ENCODE results near the gene SCMH1. TPM values are rescaled to one million over a fixed set of nuclear protein-coding genes. Genes with fewer than 3 reads are reported as not detected.

The SCMH1 gene
- polyA plus RNA-seq, 1 donor from 2014 or later, result 23.0 TPM

GRCh38 chr1:41171266-41171874 lies 70.7 kb downstream of the SCMH1 start:
- Histone ChIP-seq H3K4me2 (ENCODE audit: low read length) (no peak overlapping the region), H3K27ac (ENCODE audit: low read length) (no peak overlapping the region), H4K20me1 (ENCODE audit: insufficient read depth) (no peaks in the 10 kb centered on the region), H3K9me3 (ENCODE audit: low read length) (peaks cover 6% of the 10 kb centered on the region), H3K9ac (ENCODE audit: low read length) (no peak overlapping the region), H3K79me2 (replicated peaks; ENCODE audit: insufficient read depth, low read length) (no peaks in the 10 kb centered on the region), H2AFZ (ENCODE audit: low read depth, low read length) (no peak overlapping the region), H3K9me2 (ENCODE audit: insufficient read depth, low read length) (no peaks in the 10 kb centered on the region), H3K4me3 (ENCODE audit: low read length) (no peak overlapping the region), H3K36me3 (ENCODE audit: insufficient read depth, low read length) (peaks cover 6% of the 10 kb centered on the region), H3K27me3 (ENCODE audit: insufficient read depth, low read depth, low read length) (no peaks in the 10 kb centered on the region), H3F3A (ENCODE audit: insufficient read depth, low read length, poor library complexity, severe bottlenecking) (no peaks in the 10 kb centered on the region)
- no peak for TF ChIP-seq SMC3 (conservative IDR thresholded peaks at IDR 0.05; ENCODE audit: poor library complexity)
- TF ChIP-seq EP300 (conservative IDR thresholded peaks at IDR 0.05; ENCODE audit: poor library complexity, severe bottlenecking), result no peak
- no peak for TF ChIP-seq REST (IDR thresholded peaks at IDR 0.05; ENCODE audit: borderline replicate concordance)
- no peak for TF ChIP-seq RAD21 (conservative IDR thresholded peaks at IDR 0.05)
- TF ChIP-seq POLR2AphosphoS5 (IDR thresholded peaks at IDR 0.05), result no peak
- no peak for TF ChIP-seq CTCF (IDR thresholded peaks at IDR 0.05; ENCODE audit: poor library complexity, severe bottlenecking)
- no peak for TF ChIP-seq TAF1 (IDR thresholded peaks at IDR 0.05; ENCODE audit: low read depth)
- TF ChIP-seq MXI1 (conservative IDR thresholded peaks at IDR 0.05; ENCODE audit: poor library complexity, severe bottlenecking), result no peak
- TF ChIP-seq EZH2 (IDR thresholded peaks at IDR 0.05; ENCODE audit: borderline replicate concordance, insufficient read depth, low read length, poor library complexity, severe bottlenecking), result no peak

- Histone ChIP-seq H3F3A (ENCODE audit: insufficient read depth, low read length, poor library complexity, severe bottlenecking) (no peaks in the 10 kb centered on the region), H3K9me2 (ENCODE audit: insufficient read depth, low read length) (no peaks in the 10 kb centered on the region)
- TF ChIP-seq TAF1 (IDR thresholded peaks at IDR 0.05; ENCODE audit: low read depth), result no peak
- no peak for TF ChIP-seq RAD21 (conservative IDR thresholded peaks at IDR 0.05)
- TF ChIP-seq SMC3 (conservative IDR thresholded peaks at IDR 0.05; ENCODE audit: poor library complexity), result no peak
- no peak for TF ChIP-seq EP300 (conservative IDR thresholded peaks at IDR 0.05; ENCODE audit: poor library complexity, severe bottlenecking)
- no peak for TF ChIP-seq REST (IDR thresholded peaks at IDR 0.05; ENCODE audit: borderline replicate concordance)
- no peak for TF ChIP-seq CTCF (IDR thresholded peaks at IDR 0.05; ENCODE audit: poor library complexity, severe bottlenecking)
Measured at GRCh38 chr1:41169799-41170180, 72.3 kb downstream of the SCMH1 start.

More at GRCh38 chr1:41169799-41170180, 72.3 kb downstream of the SCMH1 start:
- no peak overlapping the region for H3K4me3 ChIP-seq (ENCODE audit: low read length)
- H3K9ac ChIP-seq (ENCODE audit: low read length), result no peak overlapping the region
- no peaks in the 10 kb centered on the region for H3K79me2 ChIP-seq (replicated peaks; ENCODE audit: insufficient read depth, low read length)
- H2AFZ ChIP-seq (ENCODE audit: low read depth, low read length), result no peak overlapping the region
- no peaks in the 10 kb centered on the region for H4K20me1 ChIP-seq (ENCODE audit: insufficient read depth)
- H3K27ac ChIP-seq (ENCODE audit: low read length), result no peak overlapping the region
- peaks cover 6% of the 10 kb centered on the region for H3K9me3 ChIP-seq (ENCODE audit: low read length)
- no peak overlapping the region for H3K4me2 ChIP-seq (ENCODE audit: low read length)
- H3K27me3 ChIP-seq (ENCODE audit: insufficient read depth, low read depth, low read length), result no peaks in the 10 kb centered on the region
- peaks cover 6% of the 10 kb centered on the region for H3K36me3 ChIP-seq (ENCODE audit: insufficient read depth, low read length)

Data from neural cell (in vitro differentiated cells).